HG03097 (cell line): ENCODE results near the gene AP3M1.
A peak's percentile ranks its signal among the peaks of the same experiment; 100 is the strongest.

Source experiments
- ATAC-seq: cut with Tn5 transposase; IDR thresholded peaks from one replicate; pipeline ENCODE4 v1.9.1; 2021; ENCODE audit not compliant: unreplicated experiment, low FRiP score

Gene AP3M1

GRCh38 chr10:74081192-74081803 lies 69.3 kb downstream of the AP3M1 start:
- ATAC-seq: no peak

GRCh38 chr10:74079936-74080590 lies 70.6 kb downstream of the AP3M1 start:
- no peak for ATAC-seq

- ATAC-seq: no peak
Observed at GRCh38 chr10:74079028-74079935, 71.3 kb downstream of the AP3M1 start.

- peak; percentile 51 for ATAC-seq
Observed at GRCh38 chr10:74078037-74078436, 72.6 kb downstream of the AP3M1 start.

GRCh38 chr10:74077416-74077815 lies 73.2 kb downstream of the AP3M1 start:
- no peak for ATAC-seq

- no peak for ATAC-seq
Observed at GRCh38 chr10:74076961-74077360, 73.7 kb downstream of the AP3M1 start.

GRCh38 chr10:74075906-74076305 lies 74.7 kb downstream of the AP3M1 start:
- no peak for ATAC-seq

- no peak for ATAC-seq
Observed at GRCh38 chr10:74072503-74072902, 78.1 kb downstream of the AP3M1 start.

GRCh38 chr10:74071157-74071556 lies 79.5 kb downstream of the AP3M1 start:
- no peak for ATAC-seq
